Loucy (cell line): ENCODE results near the gene FASTKD3.

Source experiments
- H2AFZ ChIP-seq: fragments of 200-600 bp; sonication (generic); 2 replicates; pipeline ENCODE4 v1.6.0; 2016; ENCODE audit warnings: antibody characterized with exemption, mild to moderate bottlenecking, low read length, moderate library complexity
- H3F3A ChIP-seq: fragments of 200-600 bp; 2 replicates; pipeline ENCODE4 v1.6.0; 2016; ENCODE audit warnings: antibody characterized with exemption, low read depth, mild to moderate bottlenecking
- H3K27me3 ChIP-seq: fragments of 200-600 bp; sonication (generic); 2 replicates; pipeline ENCODE4 v1.6.1; 2014; ENCODE audit warnings: low read length, mild to moderate bottlenecking; ENCODE audit not compliant: insufficient read depth, poor library complexity, severe bottlenecking
- H3K36me3 ChIP-seq: fragments of 200-600 bp; sonication (generic); 2 replicates; pipeline ENCODE4 v1.6.1; 2016; ENCODE audit warnings: low read length; ENCODE audit not compliant: insufficient read depth
- H3K4me1 ChIP-seq: fragments of 200-600 bp; sonication (generic); 2 replicates; pipeline ENCODE4 v1.5.1; 2014; ENCODE audit warnings: low read length, mild to moderate bottlenecking; ENCODE audit not compliant: insufficient read depth, poor library complexity, severe bottlenecking
- H3K4me2 ChIP-seq: fragments of 200-600 bp; sonication (generic); 2 replicates; pipeline ENCODE4 v1.6.0; 2014; ENCODE audit warnings: antibody characterized with exemption, low read length, low read depth, mild to moderate bottlenecking; ENCODE audit not compliant: poor library complexity, severe bottlenecking
- H3K4me3 ChIP-seq: fragments of 200-600 bp; sonication (generic); 2 replicates; pipeline ENCODE4 v1.5.1; 2014; ENCODE audit warnings: low read length, mild to moderate bottlenecking, mixed read lengths; ENCODE audit not compliant: poor library complexity, severe bottlenecking
- H3K79me2 ChIP-seq: fragments of 200-600 bp; sonication (generic); 2 replicates; pipeline ENCODE4 v1.6.1; 2014; ENCODE audit warnings: low read length; ENCODE audit not compliant: insufficient read depth
- H3K9ac ChIP-seq: fragments of 200-600 bp; sonication (generic); 2 replicates; pipeline ENCODE4 v1.6.0; 2014; ENCODE audit warnings: mild to moderate bottlenecking, low read depth, low read length, moderate library complexity; ENCODE audit not compliant: poor library complexity, severe bottlenecking
- H3K9me2 ChIP-seq: fragments of 200-600 bp; sonication (generic); replicated peaks from 2 replicates; pipeline ENCODE4 v1.6.1; 2016; ENCODE audit warnings: low read depth, low read length, mixed read lengths
- H3K9me3 ChIP-seq: fragments of 200-600 bp; sonication (generic); 2 replicates; pipeline ENCODE4 v1.6.1; 2014; ENCODE audit warnings: mild to moderate bottlenecking, antibody characterized with exemption, low read length, low read depth; ENCODE audit not compliant: insufficient read depth
- H4K20me1 ChIP-seq: fragments of 200-600 bp; sonication (generic); 2 replicates; pipeline ENCODE4 v1.6.0; 2014; ENCODE audit warnings: antibody characterized with exemption, low read length, mild to moderate bottlenecking; ENCODE audit not compliant: insufficient read depth, poor library complexity, severe bottlenecking
- EZH2phosphoT487 ChIP-seq: fragments of 200-600 bp; IDR thresholded peaks from 2 replicates; pipeline ENCODE4 v1.6.1; 2018; ENCODE audit warnings: antibody characterized with exemption, mild to moderate bottlenecking, moderate library complexity, borderline replicate concordance
- TF ChIP-seq, protein P1 (sequence below): fragments of 200-600 bp; sonication (generic); conservative IDR thresholded peaks from 2 replicates; pipeline ENCODE4 v1.5.1; 2014; ENCODE audit warnings: mild to moderate bottlenecking, antibody characterized with exemption, low read length

FASTKD3 gene

DNA sequence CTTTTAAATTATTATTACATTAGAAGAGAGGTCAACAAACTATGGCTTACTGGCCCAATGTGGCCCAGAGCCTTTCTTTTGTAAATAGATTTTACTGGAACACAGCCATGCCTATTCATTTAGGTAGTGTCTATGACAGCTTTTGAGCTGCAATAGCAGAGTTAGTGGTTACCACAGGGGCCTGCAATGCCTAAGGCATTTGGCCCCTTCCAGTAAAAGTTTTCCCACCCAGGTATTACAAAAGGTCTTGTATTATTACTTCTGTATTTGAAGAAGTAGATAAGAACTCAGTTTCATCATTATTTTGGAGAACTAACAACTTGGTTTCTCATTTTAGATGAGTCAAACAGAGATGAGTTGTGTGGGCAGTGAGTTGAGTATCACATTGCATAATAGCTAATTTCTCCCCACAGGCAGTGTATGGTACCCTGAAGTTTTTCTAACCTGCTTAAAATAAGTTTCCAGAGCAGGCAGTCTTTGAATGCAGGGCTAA lies 9.6 kb upstream of the FASTKD3 start:
- Histone ChIP-seq H3K27me3 (no peaks in the 10 kb centered on the region), H3K36me3 (peaks cover 78% of the 10 kb centered on the region), H3K4me1 (peaks cover 1% of the 10 kb centered on the region), H3K9ac (no peak overlapping the region), H2AFZ (no peak overlapping the region), H3F3A (no peaks in the 10 kb centered on the region), H3K9me2 (no peaks in the 10 kb centered on the region), H3K79me2 (peaks cover 32% of the 10 kb centered on the region), H3K4me3 (no peak overlapping the region), H3K9me3 (no peaks in the 10 kb centered on the region), H3K4me2 (no peak overlapping the region), H4K20me1 (peaks cover 12% of the 10 kb centered on the region)
- TF ChIP-seq, protein P1, sequence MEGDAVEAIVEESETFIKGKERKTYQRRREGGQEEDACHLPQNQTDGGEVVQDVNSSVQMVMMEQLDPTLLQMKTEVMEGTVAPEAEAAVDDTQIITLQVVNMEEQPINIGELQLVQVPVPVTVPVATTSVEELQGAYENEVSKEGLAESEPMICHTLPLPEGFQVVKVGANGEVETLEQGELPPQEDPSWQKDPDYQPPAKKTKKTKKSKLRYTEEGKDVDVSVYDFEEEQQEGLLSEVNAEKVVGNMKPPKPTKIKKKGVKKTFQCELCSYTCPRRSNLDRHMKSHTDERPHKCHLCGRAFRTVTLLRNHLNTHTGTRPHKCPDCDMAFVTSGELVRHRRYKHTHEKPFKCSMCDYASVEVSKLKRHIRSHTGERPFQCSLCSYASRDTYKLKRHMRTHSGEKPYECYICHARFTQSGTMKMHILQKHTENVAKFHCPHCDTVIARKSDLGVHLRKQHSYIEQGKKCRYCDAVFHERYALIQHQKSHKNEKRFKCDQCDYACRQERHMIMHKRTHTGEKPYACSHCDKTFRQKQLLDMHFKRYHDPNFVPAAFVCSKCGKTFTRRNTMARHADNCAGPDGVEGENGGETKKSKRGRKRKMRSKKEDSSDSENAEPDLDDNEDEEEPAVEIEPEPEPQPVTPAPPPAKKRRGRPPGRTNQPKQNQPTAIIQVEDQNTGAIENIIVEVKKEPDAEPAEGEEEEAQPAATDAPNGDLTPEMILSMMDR: no peak
- TF ChIP-seq EZH2phosphoT487: no peak

DNA sequence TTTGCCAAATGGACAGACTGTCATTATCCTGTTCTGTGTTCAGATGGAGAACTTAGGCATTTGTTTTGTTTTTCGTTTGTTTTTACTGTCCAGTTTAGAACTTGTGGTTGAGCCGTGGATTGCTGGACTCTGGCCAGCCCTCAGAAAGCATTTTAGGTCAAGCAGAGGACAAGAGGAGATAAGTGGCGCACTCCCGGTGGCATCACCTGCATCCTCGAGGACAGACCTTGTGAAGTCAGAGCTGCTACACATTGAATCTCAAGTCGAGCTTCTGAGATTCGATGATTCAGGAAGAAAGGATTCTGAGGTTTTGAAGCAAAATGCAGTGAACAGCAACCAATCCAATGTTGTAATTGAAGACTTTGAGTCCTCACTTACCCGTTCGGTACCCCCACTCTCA lies 9.0 kb upstream of the FASTKD3 start:
- Histone ChIP-seq H4K20me1 (peaks cover 18% of the 10 kb centered on the region), H2AFZ (no peak overlapping the region), H3K9me2 (no peaks in the 10 kb centered on the region), H3K9me3 (no peaks in the 10 kb centered on the region), H3K4me2 (no peak overlapping the region), H3K4me1 (peaks cover 7% of the 10 kb centered on the region), H3K79me2 (peaks cover 38% of the 10 kb centered on the region), H3K36me3 (peaks cover 73% of the 10 kb centered on the region), H3K4me3 (no peak overlapping the region), H3K27me3 (no peaks in the 10 kb centered on the region), H3F3A (no peaks in the 10 kb centered on the region), H3K9ac (no peak overlapping the region)
- TF ChIP-seq, protein P1: no peak
- TF ChIP-seq EZH2phosphoT487: no peak

DNA sequence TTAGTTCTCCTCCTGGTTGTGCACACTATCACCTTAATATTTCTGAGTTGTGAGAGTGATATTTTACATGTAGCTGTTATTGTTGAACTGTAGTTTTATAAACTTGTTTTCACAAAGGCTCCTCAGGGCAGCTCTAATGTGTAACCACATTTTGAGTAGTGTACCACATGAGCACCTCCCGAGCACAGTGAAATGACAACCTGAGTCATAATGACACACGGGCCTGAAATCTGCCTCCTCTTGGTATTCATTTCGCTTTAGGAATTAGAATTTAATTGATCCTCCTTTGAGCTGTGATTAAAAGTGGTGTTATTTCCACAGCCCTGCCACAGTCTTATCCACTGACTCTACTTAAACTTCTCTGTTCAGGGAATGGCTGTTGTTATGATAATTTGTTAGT lies 8.0 kb upstream of the FASTKD3 start:
- peaks cover 17% of the 10 kb centered on the region for H3K4me1 ChIP-seq
- H4K20me1 ChIP-seq: peaks cover 27% of the 10 kb centered on the region
- TF ChIP-seq, protein P1: no peak
- TF ChIP-seq EZH2phosphoT487: no peak
- H3K79me2 ChIP-seq: peaks cover 48% of the 10 kb centered on the region
- peaks cover 64% of the 10 kb centered on the region for H3K36me3 ChIP-seq
- no peaks in the 10 kb centered on the region for H3K9me3 ChIP-seq
- H3K9me2 ChIP-seq: no peaks in the 10 kb centered on the region
- H2AFZ ChIP-seq: no peak overlapping the region
- H3F3A ChIP-seq: no peaks in the 10 kb centered on the region
- H3K4me3 ChIP-seq: no peak overlapping the region
- no peak overlapping the region for H3K4me2 ChIP-seq
- H3K27me3 ChIP-seq: no peaks in the 10 kb centered on the region
- H3K9ac ChIP-seq: no peak overlapping the region
